CD4-positive, alpha-beta T cell treated with Interleukin-12 subunit alpha and Interleukin-12 subunit beta, for 1 hour (primary cell): ENCODE results near the gene VWF.

Experiments used
- DNase-seq: peaks from one replicate; pipeline ENCODE4 v3.0.0-alpha.2; 2020

Gene VWF

GRCh38 chr12:6099316-6099715 is 25.2 kb downstream of the VWF start:
- DNase-seq, result no peak

GRCh38 chr12:6097411-6097810 is 27.1 kb downstream of the VWF start:
- no peak for DNase-seq

- DNase-seq, result no peak
Observed at GRCh38 chr12:6096527-6096926, 27.9 kb downstream of the VWF start.

- no peak for DNase-seq
Observed at GRCh38 chr12:6095269-6095668, 29.2 kb downstream of the VWF start.

GRCh38 chr12:6093764-6094163 is 30.7 kb downstream of the VWF start:
- no peak for DNase-seq

- no peak for DNase-seq
Observed at GRCh38 chr12:6092784-6093722, 31.4 kb downstream of the VWF start.

GRCh38 chr12:6091786-6092566 is 32.5 kb downstream of the VWF start:
- no peak for DNase-seq

GRCh38 chr12:6090803-6091202 is 33.7 kb downstream of the VWF start:
- no peak for DNase-seq

- no peak for DNase-seq
Observed at GRCh38 chr12:6088921-6089747, 35.3 kb downstream of the VWF start.

- no peak for DNase-seq
Observed at GRCh38 chr12:6086316-6086715, 38.2 kb downstream of the VWF start.

GRCh38 chr12:6085841-6086240 is 38.6 kb downstream of the VWF start:
- no peak for DNase-seq

GRCh38 chr12:6084969-6085450 is 39.5 kb downstream of the VWF start:
- DNase-seq, result no peak

- no peak for DNase-seq
Observed at GRCh38 chr12:6084261-6084968, 40.1 kb downstream of the VWF start.

- no peak for DNase-seq
Observed at GRCh38 chr12:6083601-6084000, 40.9 kb downstream of the VWF start.

- DNase-seq, result no peak
Observed at GRCh38 chr12:6082613-6083012, 41.9 kb downstream of the VWF start.

GRCh38 chr12:6080149-6081045 is 44.1 kb downstream of the VWF start:
- DNase-seq, result no peak

- no peak for DNase-seq
Observed at GRCh38 chr12:6078398-6079096, 45.9 kb downstream of the VWF start.

GRCh38 chr12:6077692-6078083 is 46.8 kb downstream of the VWF start:
- no peak for DNase-seq

- no peak for DNase-seq
Observed at GRCh38 chr12:6076776-6077691, 47.4 kb downstream of the VWF start.
